ENCODE measurements around the gene CCT8L2. TPM values are rescaled to one million over a fixed set of nuclear protein-coding genes. Genes with fewer than 3 reads are reported as not detected.
"Not testable (repeated sequence)": the region's sequence is repeated elsewhere in the genome, so short reads cannot be mapped to it uniquely, and the experiment has no call there.

CCT8L2 gene
- total and polyA plus RNA-seq, 2 of the 13 experiments (the other 11 are each of a cell fraction or from before 2014, with no cell fraction given), result not detected

DNA sequence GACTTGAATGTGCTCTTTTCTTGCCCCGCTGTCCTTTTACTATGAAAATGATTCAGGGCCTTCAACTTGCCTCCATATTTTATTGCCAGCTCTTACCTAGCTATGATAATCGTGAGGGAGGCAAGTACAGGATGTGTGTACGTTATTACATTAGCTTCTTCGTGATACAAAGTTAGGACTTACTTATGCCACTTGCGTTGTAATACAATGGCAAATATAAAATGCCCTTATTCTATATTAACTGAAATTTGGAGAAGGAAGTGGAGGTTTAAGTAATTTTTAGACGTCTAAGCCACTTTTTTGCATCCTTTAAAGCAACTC lies 10.8 kb upstream of the CCT8L2 start:
- ChIA-PET CTCF (ENCODE audit: low intra/inter-chr PET ratio, low total read pairs) (no interaction called here), POLR2A (no interaction called here)
- Histone ChIP-seq H3K4me1 (ENCODE audit: insufficient read depth, low read length) (no peaks in the 10 kb centered on the region), H4K20me1 (ENCODE audit: insufficient read depth, low read length) (no peaks in the 10 kb centered on the region), H3K36me3 (replicated peaks in 1 of 2; ENCODE audit: control insufficient read depth in 1 of 2, insufficient read depth in 2 of 2, low read length in 2 of 2) (no peaks in the 10 kb centered on the region), H3K79me2 (ENCODE audit: insufficient read depth, low read length) (no peaks in the 10 kb centered on the region), H3K9ac (ENCODE audit: insufficient read depth, low read depth, low read length) (no peak overlapping the region), H2AFZ (ENCODE audit: low read length) (no peak overlapping the region), H3K27me3 (ENCODE audit: control insufficient read depth in 1 of 2, insufficient read depth in 2 of 2, low read length in 2 of 2) (no peaks in the 10 kb centered on the region), H3K27ac (ENCODE audit: extremely low read length, insufficient read depth, low read length) (no peak overlapping the region), H3K4me2 (ENCODE audit: low read depth, low read length) (no peak overlapping the region), H3K4me3 (replicated peaks in 1 of 3; ENCODE audit: insufficient read depth in 1 of 3, low read depth in 2 of 3, low read length in 3 of 3) (no peak overlapping the region), H3K9me3 (ENCODE audit: low read length) (no peaks in the 10 kb centered on the region)
- no TSS peak for BruUV-seq (replicated peaks)
- DNase-seq (ENCODE audit: low spot score) (no peak), FAIRE-seq (no peak), ATAC-seq (no peak)
- intact Hi-C loops (cut with micrococcal nuclease; ENCODE audit: unreplicated experiment), result no loop called here
- in situ Hi-C loops (cut with HindIII; ENCODE audit: extremely low pct_ligation_motif_present, low pct_unique_long_range_greater_than_20kb), result no loop called here
- 38% methylated on average over 6 of the region's 6 CpGs for WGBS (ENCODE audit: low lambda C conversion rate)
- no peak for TF ChIP-seq PHF21A (CRISPR knock-in tag; IDR thresholded peaks at IDR 0.05)

DNA sequence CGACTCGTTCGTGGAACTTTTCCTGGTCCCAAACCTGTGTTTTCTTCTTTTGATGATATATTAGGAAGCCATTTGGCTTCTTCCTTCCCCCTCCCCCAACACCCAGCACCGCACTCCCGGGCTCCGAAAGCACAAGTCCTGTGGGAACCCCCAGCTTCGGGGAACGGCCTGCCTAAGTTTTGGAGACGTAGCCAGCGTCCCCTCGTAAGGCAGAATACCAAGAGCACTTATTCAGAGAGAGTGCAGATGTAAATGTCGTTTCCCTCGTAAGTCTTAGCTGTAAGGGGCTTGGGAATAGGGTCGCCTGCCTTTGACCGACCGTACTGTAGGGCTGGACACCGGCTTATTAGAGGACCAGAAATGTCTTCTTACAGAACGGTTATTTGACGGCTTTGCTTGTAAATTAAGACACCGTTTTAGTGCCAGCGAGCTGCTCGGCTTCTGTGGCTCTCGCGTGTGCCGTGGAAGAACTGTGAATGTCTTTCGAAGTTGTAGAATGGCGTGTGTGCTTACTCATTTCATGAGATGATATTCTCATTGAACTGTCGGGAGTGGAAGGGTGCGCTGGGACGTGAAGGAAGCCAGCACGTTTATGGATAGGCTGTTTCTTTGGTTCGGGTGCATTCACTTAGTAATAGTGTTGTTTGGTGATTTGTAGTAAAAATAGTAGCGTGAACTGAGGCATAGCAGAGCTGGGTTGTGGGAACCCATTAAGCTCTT lies 10.3 kb upstream of the CCT8L2 start:
- POLR2A ChIA-PET; H3K27ac ChIP-seq (ENCODE audit: extremely low read length, insufficient read depth, low read length); BruUV-seq (replicated peaks); in situ Hi-C loops (cut with HindIII; ENCODE audit: extremely low pct_ligation_motif_present, low pct_unique_long_range_greater_than_20kb); H3K4me3 ChIP-seq (replicated peaks in 1 of 3; ENCODE audit: insufficient read depth in 1 of 3, low read depth in 2 of 3, low read length in 3 of 3); H3K4me2 ChIP-seq (ENCODE audit: low read depth, low read length); H3K4me1 ChIP-seq (ENCODE audit: insufficient read depth, low read length); H3K79me2 ChIP-seq (ENCODE audit: insufficient read depth, low read length); CTCF ChIA-PET (ENCODE audit: low intra/inter-chr PET ratio, low total read pairs); H3K27me3 ChIP-seq (ENCODE audit: control insufficient read depth in 1 of 2, insufficient read depth in 2 of 2, low read length in 2 of 2); H3K9ac ChIP-seq (ENCODE audit: insufficient read depth, low read depth, low read length); DNase-seq (ENCODE audit: low spot score); H3K36me3 ChIP-seq (replicated peaks in 1 of 2; ENCODE audit: control insufficient read depth in 1 of 2, insufficient read depth in 2 of 2, low read length in 2 of 2); FAIRE-seq; H4K20me1 ChIP-seq (ENCODE audit: insufficient read depth, low read length); intact Hi-C loops (cut with micrococcal nuclease; ENCODE audit: unreplicated experiment); H2AFZ ChIP-seq (ENCODE audit: low read length); ATAC-seq; H3K9me3 ChIP-seq (ENCODE audit: low read length): not testable (repeated sequence)
- WGBS (ENCODE audit: low lambda C conversion rate), result 52% methylated on average over 33 of the region's 33 CpGs

DNA sequence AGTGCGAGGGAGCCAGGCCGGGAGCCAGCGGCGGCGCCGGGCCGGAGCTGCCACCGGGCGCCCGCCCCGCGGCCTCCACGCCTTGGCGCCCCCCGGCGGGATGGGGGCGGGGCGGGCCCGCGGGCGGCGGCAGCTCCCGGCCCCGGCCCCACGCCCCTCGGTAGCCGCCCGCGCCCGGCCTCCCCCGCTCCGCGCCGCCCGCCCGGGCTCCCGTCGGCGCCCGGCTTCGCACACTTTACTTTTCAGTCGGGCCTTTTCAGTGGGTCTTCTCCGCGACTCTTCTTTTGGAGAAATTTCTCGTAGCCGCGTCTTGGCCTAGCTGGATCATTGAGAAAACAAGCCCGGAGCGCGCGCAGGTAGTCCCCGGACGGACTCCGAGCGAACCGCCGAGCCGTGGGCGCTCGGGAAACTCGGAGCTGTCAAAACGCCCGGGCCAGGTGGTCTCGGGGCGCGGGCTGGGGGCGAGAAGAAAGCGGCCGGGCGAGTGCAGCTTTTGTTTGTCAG lies 9.7 kb upstream of the CCT8L2 start:
- DNase-seq (ENCODE audit: low spot score); POLR2A ChIA-PET; H3K4me3 ChIP-seq (replicated peaks in 1 of 3; ENCODE audit: insufficient read depth in 1 of 3, low read depth in 2 of 3, low read length in 3 of 3); BruUV-seq (replicated peaks); H3K4me1 ChIP-seq (ENCODE audit: insufficient read depth, low read length); intact Hi-C loops (cut with micrococcal nuclease; ENCODE audit: unreplicated experiment); H3K9me3 ChIP-seq (ENCODE audit: low read length); H4K20me1 ChIP-seq (ENCODE audit: insufficient read depth, low read length); in situ Hi-C loops (cut with HindIII; ENCODE audit: extremely low pct_ligation_motif_present, low pct_unique_long_range_greater_than_20kb); H3K4me2 ChIP-seq (ENCODE audit: low read depth, low read length); H3K36me3 ChIP-seq (replicated peaks in 1 of 2; ENCODE audit: control insufficient read depth in 1 of 2, insufficient read depth in 2 of 2, low read length in 2 of 2); H3K27me3 ChIP-seq (ENCODE audit: control insufficient read depth in 1 of 2, insufficient read depth in 2 of 2, low read length in 2 of 2); H3K9ac ChIP-seq (ENCODE audit: insufficient read depth, low read depth, low read length); CTCF ChIA-PET (ENCODE audit: low intra/inter-chr PET ratio, low total read pairs); FAIRE-seq; H2AFZ ChIP-seq (ENCODE audit: low read length); H3K79me2 ChIP-seq (ENCODE audit: insufficient read depth, low read length); ATAC-seq; H3K27ac ChIP-seq (ENCODE audit: extremely low read length, insufficient read depth, low read length): not testable (repeated sequence)
- 84% methylated on average over 48 of the region's 70 CpGs for WGBS (ENCODE audit: low lambda C conversion rate)

Measured in HepG2 (cell line).